ENCODE data around the gene LRRC37A2. TPM values are rescaled to one million over a fixed set of nuclear protein-coding genes. Genes with fewer than 3 reads are reported as not detected.
"Not testable (repeated sequence)": the region's sequence is repeated elsewhere in the genome, so short reads cannot be mapped to it uniquely, and the experiment has no call there.

The LRRC37A2 gene
- 10 to 100 TPM in 2 of 4 donors, 1 to 10 TPM in 2; 3.7 to 15.1 (median 9.7) TPM for total RNA-seq

DNA sequence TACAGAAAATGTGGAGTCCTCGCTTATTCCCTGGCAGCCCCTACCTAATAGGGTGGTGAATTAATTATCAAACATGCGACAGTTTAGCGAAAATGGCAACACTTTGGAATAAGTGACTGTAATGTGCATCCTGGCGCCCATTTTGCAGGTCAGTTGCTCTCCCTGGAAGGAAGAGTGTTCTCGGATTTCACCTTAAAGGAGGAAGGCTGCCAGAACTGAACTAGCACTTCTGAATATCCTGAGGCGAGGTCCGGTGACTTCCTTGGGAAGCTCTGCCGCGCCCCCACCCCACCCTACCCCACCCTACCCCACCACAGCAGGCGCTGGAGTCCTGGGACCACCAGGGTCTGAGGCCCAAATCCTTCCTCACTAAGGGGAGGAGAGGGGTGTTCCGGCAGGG lies at the start of gene LRRC37A2:
TSS of gene LRRC37A2 (plus strand) at position 301 of the 400 bp plus-strand sequence. CDS start 245 bp downstream, outside the sequence.
- H3K36me3 ChIP-seq, result not testable (repeated sequence)

GRCh38 chr17:46467618-46468017 lies 44.6 kb upstream of the LRRC37A2 start:
- H3K27ac ChIP-seq; DNase-seq; H3K4me3 ChIP-seq; H3K4me1 ChIP-seq; intact Hi-C loops (cut with DNase I; ENCODE audit: low total_unique reads); H3K9me3 ChIP-seq; H3K27me3 ChIP-seq; H3K36me3 ChIP-seq; in situ Hi-C loops (cut with MboI; ENCODE audit: low sequenced_read_pairs in 4 of 4); ATAC-seq: not testable (repeated sequence)

More for the DNA sequence above, at the start of gene LRRC37A2:
- H3K9me3 ChIP-seq; DNase-seq; H3K4me3 ChIP-seq; H3K4me1 ChIP-seq; intact Hi-C loops (cut with DNase I; ENCODE audit: low total_unique reads); H3K27me3 ChIP-seq; in situ Hi-C loops (cut with MboI; ENCODE audit: low sequenced_read_pairs in 4 of 4); ATAC-seq; H3K27ac ChIP-seq: not testable (repeated sequence)

DNA sequence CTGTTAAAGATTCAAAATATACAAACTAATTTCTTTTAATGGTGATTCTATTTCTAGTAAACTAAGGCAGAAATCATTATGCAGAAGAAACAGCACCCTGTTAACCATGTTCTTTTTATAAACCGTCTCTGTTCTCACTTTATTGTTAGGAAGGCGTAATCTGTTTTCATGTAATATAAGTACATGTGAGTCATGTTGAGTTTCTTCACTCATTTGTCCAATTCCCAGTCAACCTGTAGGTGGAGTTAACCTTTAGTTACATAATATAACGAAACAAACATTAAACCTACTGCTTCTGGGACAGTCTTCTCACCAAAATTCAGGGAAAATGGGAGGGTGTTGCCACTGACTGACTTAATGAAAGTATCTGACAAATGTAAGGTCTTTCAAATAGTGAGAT lies 37.8 kb upstream of the LRRC37A2 start:
- DNase-seq; H3K27me3 ChIP-seq; H3K27ac ChIP-seq; in situ Hi-C loops (cut with MboI; ENCODE audit: low sequenced_read_pairs in 4 of 4); H3K4me1 ChIP-seq; H3K9me3 ChIP-seq; H3K4me3 ChIP-seq; H3K36me3 ChIP-seq; intact Hi-C loops (cut with DNase I; ENCODE audit: low total_unique reads): not testable (repeated sequence)
- peak in 1 of 2 donors; percentile 81 for ATAC-seq

DNA sequence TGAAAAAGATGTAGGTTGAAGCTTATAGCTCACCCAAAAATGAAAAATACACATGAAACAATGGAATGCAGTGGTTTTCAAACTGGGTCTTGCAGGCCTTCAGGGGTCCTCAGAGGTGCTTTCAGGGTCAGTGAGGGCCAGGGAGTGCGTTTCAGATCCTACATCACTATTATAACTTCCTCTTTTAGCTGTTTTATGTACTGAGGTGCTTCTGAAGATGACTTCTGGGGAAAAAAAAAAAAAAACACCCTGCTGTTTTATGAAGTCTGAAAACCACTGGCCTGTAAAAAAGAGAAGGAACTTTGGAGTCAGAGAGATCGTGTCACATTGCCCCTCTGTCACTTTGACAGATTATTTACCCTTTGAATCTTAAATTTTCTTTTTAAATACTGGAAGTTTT lies 36.7 kb upstream of the LRRC37A2 start:
- ATAC-seq; H3K9me3 ChIP-seq; in situ Hi-C loops (cut with MboI; ENCODE audit: low sequenced_read_pairs in 4 of 4); H3K4me3 ChIP-seq; intact Hi-C loops (cut with DNase I; ENCODE audit: low total_unique reads); H3K27me3 ChIP-seq; DNase-seq; H3K36me3 ChIP-seq; H3K4me1 ChIP-seq; H3K27ac ChIP-seq: not testable (repeated sequence)

DNA sequence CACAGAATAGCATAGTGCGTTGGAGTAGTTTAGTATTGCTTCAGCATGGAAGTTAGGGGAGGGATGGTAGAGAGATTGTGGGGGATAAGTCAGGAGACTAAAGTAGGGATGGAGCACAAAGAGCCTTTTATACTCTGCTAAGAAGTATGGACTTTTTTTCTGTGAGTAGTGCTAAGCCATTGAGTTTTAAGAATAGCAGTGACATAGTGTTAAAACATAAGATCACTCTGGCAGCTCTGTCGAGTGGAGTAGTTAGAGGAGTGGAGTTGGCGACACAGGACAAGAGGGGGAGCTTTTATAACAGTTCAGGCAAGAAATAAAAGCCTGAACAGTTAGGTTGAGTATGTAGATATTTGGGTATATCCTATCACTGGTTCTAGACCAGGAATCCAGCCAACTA lies 33.4 kb upstream of the LRRC37A2 start:
- intact Hi-C loops (cut with DNase I; ENCODE audit: low total_unique reads); DNase-seq; H3K27me3 ChIP-seq; ATAC-seq; H3K27ac ChIP-seq; H3K4me1 ChIP-seq; H3K36me3 ChIP-seq; H3K4me3 ChIP-seq; in situ Hi-C loops (cut with MboI; ENCODE audit: low sequenced_read_pairs in 4 of 4); H3K9me3 ChIP-seq: not testable (repeated sequence)

DNA sequence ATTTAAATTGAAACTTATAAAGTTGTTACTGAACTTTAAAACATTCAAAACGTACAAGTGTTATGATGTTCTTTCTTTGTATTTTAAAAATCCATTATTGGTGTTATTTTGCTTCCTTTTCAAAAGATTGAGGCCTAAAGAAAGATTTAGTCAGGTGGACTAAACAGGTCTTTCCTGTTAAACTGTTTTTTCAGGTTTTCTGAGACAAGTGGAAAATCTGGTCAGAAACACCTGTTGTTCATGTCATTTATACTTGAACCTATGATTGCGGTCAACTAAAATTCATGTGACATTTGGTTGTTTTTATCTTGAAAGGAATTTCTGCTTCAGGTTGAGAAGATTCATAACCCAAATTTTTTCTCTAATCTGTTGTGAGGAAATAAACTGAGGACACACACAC lies 31.0 kb upstream of the LRRC37A2 start:
- H3K9me3 ChIP-seq, ATAC-seq, H3K27ac ChIP-seq: not testable (repeated sequence)

GRCh38 chr17:46492021-46492420 lies 20.2 kb upstream of the LRRC37A2 start:
- ATAC-seq; H3K27me3 ChIP-seq; DNase-seq; H3K9me3 ChIP-seq; intact Hi-C loops (cut with DNase I; ENCODE audit: low total_unique reads); H3K4me1 ChIP-seq; in situ Hi-C loops (cut with MboI; ENCODE audit: low sequenced_read_pairs in 4 of 4); H3K27ac ChIP-seq; H3K4me3 ChIP-seq; H3K36me3 ChIP-seq: not testable (repeated sequence)

More for the DNA sequence above, 31.0 kb upstream of the LRRC37A2 start:
- H3K4me3 ChIP-seq; DNase-seq; intact Hi-C loops (cut with DNase I; ENCODE audit: low total_unique reads); H3K4me1 ChIP-seq; in situ Hi-C loops (cut with MboI; ENCODE audit: low sequenced_read_pairs in 4 of 4); H3K27me3 ChIP-seq; H3K36me3 ChIP-seq: not testable (repeated sequence)

GRCh38 chr17:46499437-46500139 lies 12.7 kb upstream of the LRRC37A2 start:
- intact Hi-C loops (cut with DNase I; ENCODE audit: low total_unique reads); in situ Hi-C loops (cut with MboI; ENCODE audit: low sequenced_read_pairs in 4 of 4); H3K9me3 ChIP-seq; H3K36me3 ChIP-seq; DNase-seq; H3K27me3 ChIP-seq; H3K4me1 ChIP-seq; H3K4me3 ChIP-seq: not testable (repeated sequence)
- peak overlapping the region in 2 of 4 donors; percentile 58 to 71 for H3K27ac ChIP-seq
- peak; percentile 67 to 75 for ATAC-seq

GRCh38 chr17:46505896-46506295 lies 6.4 kb upstream of the LRRC37A2 start:
- DNase-seq; intact Hi-C loops (cut with DNase I; ENCODE audit: low total_unique reads); ATAC-seq; H3K4me1 ChIP-seq; H3K36me3 ChIP-seq; H3K27ac ChIP-seq; H3K9me3 ChIP-seq; H3K27me3 ChIP-seq; H3K4me3 ChIP-seq; in situ Hi-C loops (cut with MboI; ENCODE audit: low sequenced_read_pairs in 4 of 4): not testable (repeated sequence)

GRCh38 chr17:46534716-46535115 lies 22.4 kb downstream of the LRRC37A2 start:
- H3K27ac ChIP-seq; H3K4me1 ChIP-seq; H3K27me3 ChIP-seq; in situ Hi-C loops (cut with MboI; ENCODE audit: low sequenced_read_pairs in 4 of 4); H3K9me3 ChIP-seq; H3K4me3 ChIP-seq; intact Hi-C loops (cut with DNase I; ENCODE audit: low total_unique reads); H3K36me3 ChIP-seq; ATAC-seq: not testable (repeated sequence)
- peak in 1 of 2 donors; percentile 14 for DNase-seq

- H3K4me1 ChIP-seq; intact Hi-C loops (cut with DNase I; ENCODE audit: low total_unique reads); H3K4me3 ChIP-seq; H3K36me3 ChIP-seq; H3K27me3 ChIP-seq; DNase-seq; in situ Hi-C loops (cut with MboI; ENCODE audit: low sequenced_read_pairs in 4 of 4); H3K9me3 ChIP-seq; ATAC-seq; H3K27ac ChIP-seq: not testable (repeated sequence)
Measured at GRCh38 chr17:46548607-46549006, 36.3 kb downstream of the LRRC37A2 start.

DNA sequence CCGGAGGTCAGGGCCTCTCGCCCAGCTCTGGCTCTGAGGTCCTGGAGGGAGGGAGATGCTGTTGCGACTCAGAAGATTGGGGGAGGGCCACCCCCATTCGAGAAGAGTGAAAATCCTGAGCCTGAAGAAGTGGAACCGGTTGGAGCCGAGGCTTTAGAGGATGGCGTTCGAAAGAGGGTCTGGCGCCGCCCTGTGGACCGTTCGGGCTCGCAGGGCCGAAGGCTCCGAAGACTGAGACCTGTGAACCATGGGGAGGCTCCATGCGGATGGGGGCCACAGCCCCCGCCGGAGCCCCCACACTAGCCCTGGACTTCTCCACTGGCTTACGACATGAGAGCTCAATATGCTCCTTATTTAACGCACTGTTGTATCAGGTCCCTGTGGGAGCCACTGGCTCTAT lies 46.9 kb downstream of the LRRC37A2 start:
- DNase-seq; H3K36me3 ChIP-seq; intact Hi-C loops (cut with DNase I; ENCODE audit: low total_unique reads); in situ Hi-C loops (cut with MboI; ENCODE audit: low sequenced_read_pairs in 4 of 4); H3K27ac ChIP-seq; H3K4me1 ChIP-seq; H3K4me3 ChIP-seq; ATAC-seq; H3K9me3 ChIP-seq; H3K27me3 ChIP-seq: not testable (repeated sequence)
